GM23338 (cell line): ENCODE results near the gene MARF1. TPM values are rescaled to one million over a fixed set of nuclear protein-coding genes. Genes with fewer than 3 reads are reported as not detected.

Source experiments
- ATAC-seq: fragments of 200-7000 bp; cut with Tn5 transposase; 3 replicates; pipeline ENCODE4 v1.9.1; 2020
- DNase-seq: peaks from one replicate; pipeline ENCODE4 v3.0.0-alpha.2; 2015; ENCODE audit warnings: low spot score
- H2AFZ ChIP-seq: fragments of 200-600 bp; sonication (generic); 2 replicates; pipeline ENCODE4 v1.8.0; 2016; ENCODE audit warnings: antibody characterized with exemption, mild to moderate bottlenecking, moderate library complexity
- H3F3A ChIP-seq: fragments of 200-600 bp; sonication (generic); replicated peaks from 2 replicates; pipeline ENCODE4 v1.8.0; 2017; ENCODE audit warnings: antibody characterized with exemption, mixed run types, low read depth
- H3K27ac ChIP-seq: fragments of 200-600 bp; sonication (generic); 2 replicates; pipeline ENCODE4 v1.6.1; 2016; ENCODE audit warnings: low read depth
- H3K27me3 ChIP-seq: fragments of 200-600 bp; sonication (generic); 2 replicates; pipeline ENCODE4 v1.8.0; 2016; ENCODE audit warnings: mild to moderate bottlenecking, mixed run types, moderate library complexity; ENCODE audit not compliant: insufficient read depth
- H3K36me3 ChIP-seq: fragments of 200-600 bp; sonication (generic); 2 replicates; pipeline ENCODE4 v1.8.0; 2016; ENCODE audit warnings: mild to moderate bottlenecking; ENCODE audit not compliant: insufficient read depth
- H3K4me1 ChIP-seq: fragments of 200-600 bp; sonication (generic); 2 replicates; pipeline ENCODE4 v1.8.0; 2016; ENCODE audit warnings: mild to moderate bottlenecking, moderate library complexity; ENCODE audit not compliant: insufficient read depth
- H3K4me2 ChIP-seq: fragments of 200-600 bp; sonication (generic); 2 replicates; pipeline ENCODE4 v1.7.1; 2017; ENCODE audit warnings: mixed run types
- H3K4me3 ChIP-seq: fragments of 200-600 bp; sonication (generic); 2 replicates; pipeline ENCODE4 v1.6.1; 2016; ENCODE audit warnings: mixed run types
- H3K79me2 ChIP-seq: fragments of 200-600 bp; sonication (generic); replicated peaks from 2 replicates; pipeline ENCODE4 v1.8.0; 2017; ENCODE audit warnings: mild to moderate bottlenecking; ENCODE audit not compliant: insufficient read depth
- H3K9me2 ChIP-seq: fragments of 200-600 bp; sonication (generic); 2 replicates; pipeline ENCODE4 v1.8.0; 2017; ENCODE audit not compliant: insufficient read depth
- H4K20me1 ChIP-seq: fragments of 200-600 bp; sonication (generic); replicated peaks from 2 replicates; pipeline ENCODE4 v1.8.0; 2017; ENCODE audit warnings: mild to moderate bottlenecking; ENCODE audit not compliant: insufficient read depth
- H3K27ac Mint-ChIP-seq: 2 replicates; pipeline ENCODE4 v1.8.0; 2020; ENCODE audit warnings: inconsistent platforms, mild to moderate bottlenecking, moderate library complexity, mixed read lengths
- H3K27me3 Mint-ChIP-seq: 3 replicates; pipeline ENCODE4 v1.8.0; 2022; ENCODE audit warnings: low read depth, mild to moderate bottlenecking, moderate library complexity, mixed read lengths, inconsistent platforms; ENCODE audit not compliant: insufficient read depth, poor library complexity
- H3K36me3 Mint-ChIP-seq: 3 replicates; pipeline ENCODE4 v1.8.0; 2021; ENCODE audit warnings: low read depth, mild to moderate bottlenecking, inconsistent platforms, moderate library complexity, mixed read lengths
- H3K4me1 Mint-ChIP-seq: 3 replicates; pipeline ENCODE4 v1.8.0; 2020; ENCODE audit warnings: mild to moderate bottlenecking, inconsistent platforms, mixed read lengths
- H3K4me3 Mint-ChIP-seq: 3 replicates; pipeline ENCODE4 v1.8.0; 2021; ENCODE audit warnings: moderate library complexity, mild to moderate bottlenecking, inconsistent platforms, mixed read lengths
- H3K9me3 Mint-ChIP-seq: 3 replicates; pipeline ENCODE4 v1.8.0; 2020; ENCODE audit warnings: moderate library complexity, mild to moderate bottlenecking, inconsistent platforms, mixed read lengths
- CREB1 ChIP-seq: fragments of 250-450 bp; sonication (Bioruptor Pico); IDR thresholded peaks from 2 replicates; pipeline ENCODE4 v1.5.0; 2020; ENCODE audit warnings: low read depth, mild to moderate bottlenecking, moderate library complexity
- ETS1 ChIP-seq: IDR thresholded peaks from 2 replicates; pipeline ENCODE4 v1.6.1; 2016; ENCODE audit warnings: antibody characterized with exemption
- EZH2 ChIP-seq: fragments of 200-600 bp; sonication (generic); IDR thresholded peaks from one replicate; pipeline ENCODE4 v1.8.0; 2017; ENCODE audit warnings: antibody characterized with exemption, mild to moderate bottlenecking, low read depth; ENCODE audit not compliant: unreplicated experiment
- EZH2phosphoT487 ChIP-seq: fragments of 200-600 bp; sonication (generic); IDR thresholded peaks from one replicate; pipeline ENCODE4 v1.8.1; 2018; ENCODE audit warnings: antibody characterized with exemption; ENCODE audit not compliant: unreplicated experiment
- JUNB ChIP-seq: IDR thresholded peaks from one replicate; pipeline ENCODE4 v1.6.1; 2016; ENCODE audit warnings: antibody characterized with exemption; ENCODE audit not compliant: unreplicated experiment
- NANOG ChIP-seq: IDR thresholded peaks from 2 replicates; pipeline ENCODE4 v1.6.1; 2016; ENCODE audit warnings: antibody characterized with exemption, borderline replicate concordance
- POLR2AphosphoS5 ChIP-seq: IDR thresholded peaks from 2 replicates; pipeline ENCODE4 v1.6.1; 2016; ENCODE audit warnings: antibody characterized with exemption, low read depth
- STAT1 ChIP-seq: IDR thresholded peaks from one replicate; pipeline ENCODE4 v1.6.1; 2016; ENCODE audit warnings: antibody characterized with exemption; ENCODE audit not compliant: unreplicated experiment
- ZNF114 ChIP-seq: fragments of 250-450 bp; sonication (Bioruptor Pico); IDR thresholded peaks from 2 replicates; pipeline ENCODE4 v1.5.0; 2020; ENCODE audit warnings: mild to moderate bottlenecking, moderate library complexity
- ZNF331 ChIP-seq: fragments of 250-450 bp; sonication (Bioruptor Pico); IDR thresholded peaks from 2 replicates; pipeline ENCODE4 v1.5.0; 2020; ENCODE audit warnings: low read depth, mild to moderate bottlenecking, moderate library complexity
- ZNF462 ChIP-seq: fragments of 250-450 bp; sonication (Bioruptor Pico); IDR thresholded peaks from 2 replicates; pipeline ENCODE4 v1.5.0; 2020; ENCODE audit warnings: mild to moderate bottlenecking, moderate library complexity
- polyA plus RNA-seq: library from polyadenylated mRNA; unstranded; fragments of >200 nt; fragmentation: Nextera tagmentation; extraction: Ambion mirVana; gene quantifications from 2 replicates; pipeline ENCODE4 v1.2.1, GENCODE V29; 2016
- total RNA-seq: library from RNA; depleted of rRNA; stranded (reverse); fragments of >200 nt; shearing (Covaris generic); gene quantifications from 2 replicates; pipeline ENCODE4 v1.2.3, GENCODE V29; 2014
- TF ChIP-seq, protein P1 (sequence below), 2 experiments: fragments of 200-600 bp in 1 of 2; sonication (generic) in 1 of 2; conservative IDR thresholded peaks; 2 replicates each; pipeline versions ENCODE4 v1.5.1 to v1.6.1; 2016 to 2017; ENCODE audit warnings: antibody characterized with exemption in 2 of 2, low read depth in 2 of 2, mild to moderate bottlenecking in 2 of 2, moderate library complexity in 1 of 2
- TF ChIP-seq, protein P2 (sequence below): IDR thresholded peaks from one replicate; pipeline ENCODE4 v1.6.1; 2018; ENCODE audit warnings: antibody characterized with exemption; ENCODE audit not compliant: unreplicated experiment

Gene MARF1
- total and polyA plus RNA-seq, 2 experiments from 2014 or later = 8.3 to 16.0 TPM

- peaks cover 2% of the 10 kb centered on the region; the same call in 1 of the 3 replicates for H3K4me1 Mint-ChIP-seq
- ATAC-seq (no peak), DNase-seq (no peak)
- no peak overlapping the region for H3K4me3 ChIP-seq
- no peak overlapping the region for H3K27ac ChIP-seq
- H3K27me3 Mint-ChIP-seq = no peaks in the 10 kb centered on the region
- H3K36me3 ChIP-seq = peaks cover 5% of the 10 kb centered on the region; the same call in 1 of the 2 replicates
- 0 out of 2 replicates have a peak, but pooled peaks cover 2% of the 10 kb centered on the region for H3K4me1 ChIP-seq
- H3K27me3 ChIP-seq = no peaks in the 10 kb centered on the region
- TF ChIP-seq JUNB = no peak
- TF ChIP-seq, protein P1, sequence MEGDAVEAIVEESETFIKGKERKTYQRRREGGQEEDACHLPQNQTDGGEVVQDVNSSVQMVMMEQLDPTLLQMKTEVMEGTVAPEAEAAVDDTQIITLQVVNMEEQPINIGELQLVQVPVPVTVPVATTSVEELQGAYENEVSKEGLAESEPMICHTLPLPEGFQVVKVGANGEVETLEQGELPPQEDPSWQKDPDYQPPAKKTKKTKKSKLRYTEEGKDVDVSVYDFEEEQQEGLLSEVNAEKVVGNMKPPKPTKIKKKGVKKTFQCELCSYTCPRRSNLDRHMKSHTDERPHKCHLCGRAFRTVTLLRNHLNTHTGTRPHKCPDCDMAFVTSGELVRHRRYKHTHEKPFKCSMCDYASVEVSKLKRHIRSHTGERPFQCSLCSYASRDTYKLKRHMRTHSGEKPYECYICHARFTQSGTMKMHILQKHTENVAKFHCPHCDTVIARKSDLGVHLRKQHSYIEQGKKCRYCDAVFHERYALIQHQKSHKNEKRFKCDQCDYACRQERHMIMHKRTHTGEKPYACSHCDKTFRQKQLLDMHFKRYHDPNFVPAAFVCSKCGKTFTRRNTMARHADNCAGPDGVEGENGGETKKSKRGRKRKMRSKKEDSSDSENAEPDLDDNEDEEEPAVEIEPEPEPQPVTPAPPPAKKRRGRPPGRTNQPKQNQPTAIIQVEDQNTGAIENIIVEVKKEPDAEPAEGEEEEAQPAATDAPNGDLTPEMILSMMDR (conservative IDR thresholded peaks at IDR 0.05; ENCODE audit: low read depth in 2 of 2) = no peak
- TF ChIP-seq EZH2 = no peak
- TF ChIP-seq CREB1 (CRISPR knock-in tag) = no peak
- TF ChIP-seq NANOG = no peak
- TF ChIP-seq POLR2AphosphoS5 = no peak
- no peak for TF ChIP-seq ZNF462 (CRISPR knock-in tag)
- TF ChIP-seq, protein P2, sequence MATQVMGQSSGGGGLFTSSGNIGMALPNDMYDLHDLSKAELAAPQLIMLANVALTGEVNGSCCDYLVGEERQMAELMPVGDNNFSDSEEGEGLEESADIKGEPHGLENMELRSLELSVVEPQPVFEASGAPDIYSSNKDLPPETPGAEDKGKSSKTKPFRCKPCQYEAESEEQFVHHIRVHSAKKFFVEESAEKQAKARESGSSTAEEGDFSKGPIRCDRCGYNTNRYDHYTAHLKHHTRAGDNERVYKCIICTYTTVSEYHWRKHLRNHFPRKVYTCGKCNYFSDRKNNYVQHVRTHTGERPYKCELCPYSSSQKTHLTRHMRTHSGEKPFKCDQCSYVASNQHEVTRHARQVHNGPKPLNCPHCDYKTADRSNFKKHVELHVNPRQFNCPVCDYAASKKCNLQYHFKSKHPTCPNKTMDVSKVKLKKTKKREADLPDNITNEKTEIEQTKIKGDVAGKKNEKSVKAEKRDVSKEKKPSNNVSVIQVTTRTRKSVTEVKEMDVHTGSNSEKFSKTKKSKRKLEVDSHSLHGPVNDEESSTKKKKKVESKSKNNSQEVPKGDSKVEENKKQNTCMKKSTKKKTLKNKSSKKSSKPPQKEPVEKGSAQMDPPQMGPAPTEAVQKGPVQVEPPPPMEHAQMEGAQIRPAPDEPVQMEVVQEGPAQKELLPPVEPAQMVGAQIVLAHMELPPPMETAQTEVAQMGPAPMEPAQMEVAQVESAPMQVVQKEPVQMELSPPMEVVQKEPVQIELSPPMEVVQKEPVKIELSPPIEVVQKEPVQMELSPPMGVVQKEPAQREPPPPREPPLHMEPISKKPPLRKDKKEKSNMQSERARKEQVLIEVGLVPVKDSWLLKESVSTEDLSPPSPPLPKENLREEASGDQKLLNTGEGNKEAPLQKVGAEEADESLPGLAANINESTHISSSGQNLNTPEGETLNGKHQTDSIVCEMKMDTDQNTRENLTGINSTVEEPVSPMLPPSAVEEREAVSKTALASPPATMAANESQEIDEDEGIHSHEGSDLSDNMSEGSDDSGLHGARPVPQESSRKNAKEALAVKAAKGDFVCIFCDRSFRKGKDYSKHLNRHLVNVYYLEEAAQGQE = no peak
- no peak for TF ChIP-seq ETS1
- TF ChIP-seq STAT1 = no peak
- no peak for TF ChIP-seq ZNF331
- TF ChIP-seq ZNF114 = no peak
- no peak for TF ChIP-seq EZH2phosphoT487
- H2AFZ ChIP-seq = no peak overlapping the region
- no peaks in the 10 kb centered on the region for H3F3A ChIP-seq
- H3K4me2 ChIP-seq = no peak overlapping the region
- no peaks in the 10 kb centered on the region; the same call in 1 of the 2 replicates for H4K20me1 ChIP-seq
- H3K36me3 Mint-ChIP-seq = peaks cover 29% of the 10 kb centered on the region
- no peak overlapping the region for H3K4me3 Mint-ChIP-seq
- H3K9me2 ChIP-seq = no peaks in the 10 kb centered on the region
- H3K79me2 ChIP-seq = no peaks in the 10 kb centered on the region
- H3K9me3 Mint-ChIP-seq = no peaks in the 10 kb centered on the region
- no peak overlapping the region for H3K27ac Mint-ChIP-seq
Measured at GRCh38 chr16:15677447-15677846, 34.5 kb upstream of the MARF1 start.
